B cell (primary cell): ENCODE results near the gene NAV1. TPM values are rescaled to one million over a fixed set of nuclear protein-coding genes. Genes with fewer than 3 reads are reported as not detected.

Experiments used
- ATAC-seq: fragments of 200-7000 bp; cut with Tn5 transposase; one replicate; pipeline ENCODE4 v1.10.0; 2021; ENCODE audit warnings: low read depth, mild to moderate bottlenecking, moderate number of reproducible peaks, moderate library complexity
- CTCF ChIA-PET: fragments of 350-600 bp; sonication (Branson Sonifier 250); formaldehyde crosslinking; loops from one replicate; lab custom pipeline; 2021; ENCODE audit warnings: antibody characterized with exemption, inconsistent platforms; lab: Charles Lee
- POLR2A ChIA-PET: fragments of 350-600 bp; sonication (Branson Sonifier 250); formaldehyde crosslinking; loops from one replicate; lab custom pipeline; 2021; ENCODE audit warnings: antibody characterized with exemption; lab: Charles Lee
- DNase-seq: peaks from one replicate; pipeline ENCODE4 v3.0.0; 2013
- H2AFZ ChIP-seq: 2 replicates; pipeline ENCODE4 v1.6.1; 2012; ENCODE audit warnings: mild to moderate bottlenecking, low read depth, low read length; ENCODE audit not compliant: insufficient read depth, poor library complexity, severe bottlenecking
- H3K27ac ChIP-seq, 2 donors: 1 replicate in 1 of 2; 2 replicates in 1 of 2; pipeline ENCODE4 v1.5.1; 2012 to 2013; ENCODE audit warnings: low read length in 2 of 2, mild to moderate bottlenecking in 2 of 2, moderate library complexity in 1 of 2
- H3K27me3 ChIP-seq, 4 experiments: fragments of 200-600 bp in 1 of 4; sonication (generic) in 1 of 4; replicated peaks in 1 of 4; 1 replicate in 2 of 4; 2 replicates in 2 of 4; pipeline versions ENCODE4 v1.6.1 to v1.7.0; 2013 to 2016; ENCODE audit warnings: low read length in 3 of 4, mild to moderate bottlenecking in 2 of 4, mixed read lengths in 1 of 4, moderate library complexity in 1 of 4; ENCODE audit not compliant: insufficient read depth in 4 of 4, control insufficient read depth in 3 of 4; ENCODE audit errors: control extremely low read depth in 1 of 4
- H3K36me3 ChIP-seq, 2 experiments: replicated peaks in 1 of 2; 1 replicate in 1 of 2; 2 replicates in 1 of 2; pipeline versions ENCODE4 v1.6.1 to v1.7.1; 2013; ENCODE audit warnings: low read length in 1 of 2; ENCODE audit not compliant: insufficient read depth in 2 of 2, control insufficient read depth in 1 of 2; ENCODE audit errors: control extremely low read depth in 1 of 2, extremely low read depth in 1 of 2
- H3K4me1 ChIP-seq, 2 donors: fragments of 200-600 bp in 1 of 2; sonication (generic) in 1 of 2; 1 replicate in 1 of 2; 2 replicates in 1 of 2; pipeline versions ENCODE4 v1.5.1 to v1.6.1; 2013 to 2017; ENCODE audit warnings: low read length in 2 of 2; ENCODE audit not compliant: control insufficient read depth in 2 of 2, insufficient read depth in 2 of 2
- H3K4me2 ChIP-seq: replicated peaks from 2 replicates; pipeline ENCODE3; 2012; ENCODE audit warnings: mild to moderate bottlenecking, low read depth, low read length; ENCODE audit not compliant: poor library complexity, severe bottlenecking
- H3K4me3 ChIP-seq, 5 experiments: fragments of 200-600 bp in 1 of 5; sonication (generic) in 1 of 5; 1 replicate in 3 of 5; 2 replicates in 2 of 5; pipeline versions ENCODE4 v1.5.1 to v1.7.0; 2011 to 2016; ENCODE audit warnings: low read length in 4 of 5, mild to moderate bottlenecking in 4 of 5, low read depth in 2 of 5, control low read depth in 1 of 5, moderate library complexity in 1 of 5; ENCODE audit not compliant: insufficient read depth in 1 of 5; ENCODE audit errors: control extremely low read depth in 1 of 5, extremely low read depth in 1 of 5
- H3K79me2 ChIP-seq: fragments of 200-600 bp; sonication (generic); one replicate; pipeline ENCODE4 v1.6.0; 2016; ENCODE audit warnings: low read length; ENCODE audit not compliant: control insufficient read depth, insufficient read depth
- H3K9ac ChIP-seq: fragments of 200-600 bp; sonication (generic); 2 replicates; pipeline ENCODE4 v1.6.1; 2017; ENCODE audit warnings: mild to moderate bottlenecking, low read length, moderate library complexity
- H3K9me3 ChIP-seq, 3 donors: one replicate each; pipeline versions ENCODE4 v1.6.1 to v1.7.1; 2013; ENCODE audit warnings: low read length in 2 of 3; ENCODE audit not compliant: control insufficient read depth in 2 of 3, insufficient read depth in 1 of 3; ENCODE audit errors: control extremely low read depth in 1 of 3
- H4K20me1 ChIP-seq: 2 replicates; pipeline ENCODE4 v1.6.0; 2012; ENCODE audit warnings: mild to moderate bottlenecking, low read length; ENCODE audit not compliant: insufficient read depth, control insufficient read depth, poor library complexity, severe bottlenecking
- H3K27ac Mint-ChIP-seq: one replicate; pipeline ENCODE4 v1.8.0; 2021; ENCODE audit warnings: mixed read lengths
- H3K27me3 Mint-ChIP-seq: one replicate; pipeline ENCODE4 v1.8.0; 2021; ENCODE audit warnings: mixed read lengths
- H3K4me1 Mint-ChIP-seq: one replicate; pipeline ENCODE4 v1.8.0; 2021; ENCODE audit warnings: mixed read lengths
- H3K4me3 Mint-ChIP-seq: one replicate; pipeline ENCODE4 v1.8.0; 2021; ENCODE audit warnings: mixed read lengths
- H3K9me3 Mint-ChIP-seq: one replicate; pipeline ENCODE4 v1.8.0; 2022; ENCODE audit warnings: mixed read lengths; ENCODE audit not compliant: insufficient read depth
- CTCF ChIP-seq: fragments of 200-600 bp; IDR thresholded peaks from one replicate; pipeline ENCODE4 v1.8.0; 2022; ENCODE audit warnings: antibody characterized with exemption, mild to moderate bottlenecking
- EZH2 ChIP-seq: IDR thresholded peaks from 2 replicates; pipeline ENCODE4 v1.6.1; 2012; ENCODE audit warnings: borderline replicate concordance, low read depth, mild to moderate bottlenecking, moderate library complexity, low read length; ENCODE audit not compliant: insufficient read depth, poor library complexity, severe bottlenecking
- whole genome bisulfite sequencing: methylation state at CpG from one replicate; pipeline ENCODE4 v1.1.5; 2013; ENCODE audit warnings: missing lambda C conversion rate; ENCODE audit not compliant: insufficient coverage; 5-methylcytosine and 5-hydroxymethylcytosine counted together
- intact Hi-C: fragments of 100-400 bp; cut with micrococcal nuclease; formaldehyde crosslinking; loops from one replicate; pipeline ENCODE4 v1.10.0; 2022
- polyA plus RNA-seq: library from polyadenylated mRNA; depleted of rRNA; stranded (reverse); fragments of >200 nt; gene quantifications from 2 replicates; pipeline ENCODE4 v1.2.3, GENCODE V29; 2012
- total RNA-seq, 2 donors: library from RNA; stranded (reverse); fragments of 120-200 nt in 1 of 2; gene quantifications; 1 replicate in 1 of 2; 2 replicates in 1 of 2; pipeline versions ENCODE4 v1.2.3 to v1.2.4, GENCODE V29; 2013 to 2022

Gene NAV1
- total and polyA plus RNA-seq, 2 donors (not counting 1 experiment from before 2014, with no cell fraction given) = 1.5 to 4.3 TPM

- Histone ChIP-seq H3K4me3 (no peak overlapping the region), H3K79me2 (no peaks in the 10 kb centered on the region), H3K9ac (no peak overlapping the region), H3K36me3 (no peaks in the 10 kb centered on the region), H4K20me1 (no peaks in the 10 kb centered on the region), H3K4me2 (no peak overlapping the region), H3K4me1 (no peaks in the 10 kb centered on the region), H2AFZ (no peak overlapping the region), H3K27me3 (no peaks in the 10 kb centered on the region), H3K9me3 (peaks cover 0 to 3% (median 0%) of the 10 kb centered on the region in 3 donors), H3K27ac (no peak overlapping the region)
- TF ChIP-seq EZH2 (no peak), CTCF (no peak)
- H3K27ac Mint-ChIP-seq = no peak overlapping the region
- ATAC-seq (no peak), DNase-seq (no peak)
- ChIA-PET POLR2A (interaction anchor here (0.7 kb wide), 1 partner anchor 570 kb away, joined by 3 read pairs; no protein-coding TSS in a partner anchor), CTCF (no interaction called here)
- H3K9me3 Mint-ChIP-seq = no peaks in the 10 kb centered on the region
- H3K4me1 Mint-ChIP-seq = peaks cover 2% of the 10 kb centered on the region
- intact Hi-C loops = no loop called here
- H3K4me3 Mint-ChIP-seq = no peak overlapping the region
- H3K27me3 Mint-ChIP-seq = peaks cover 23% of the 10 kb centered on the region
- WGBS = 100% methylated on average over 3 of the region's 3 CpGs
These were observed 12.2 kb downstream of the NAV1 start for GRCh38 chr1:201551096-201551495.

- WGBS = 90% methylated on average over 11 of the region's 12 CpGs
- H3K4me2 ChIP-seq = no peak overlapping the region
These were observed 13.2 kb downstream of the NAV1 start for GRCh38 chr1:201551877-201552731.

More at GRCh38 chr1:201551877-201552731, 13.2 kb downstream of the NAV1 start:
- no peak overlapping the region for H3K27ac ChIP-seq
- H3K4me1 ChIP-seq = no peaks in the 10 kb centered on the region
- H2AFZ ChIP-seq = no peak overlapping the region
- DNase-seq (no peak), ATAC-seq (no peak)
- intact Hi-C loops = no loop called here
- no peaks in the 10 kb centered on the region for H3K36me3 ChIP-seq
- peaks cover 0 to 3% (median 0%) of the 10 kb centered on the region in 3 donors for H3K9me3 ChIP-seq
- TF ChIP-seq CTCF (no peak), EZH2 (no peak)
- Mint-ChIP-seq H3K27ac (no peak overlapping the region), H3K4me1 (no peaks in the 10 kb centered on the region), H3K4me3 (no peak overlapping the region), H3K27me3 (peaks cover 20% of the 10 kb centered on the region), H3K9me3 (no peaks in the 10 kb centered on the region)
- no peaks in the 10 kb centered on the region for H3K27me3 ChIP-seq
- no peaks in the 10 kb centered on the region for H4K20me1 ChIP-seq
- POLR2A ChIA-PET = no interaction called here
- CTCF ChIA-PET = no interaction called here
- H3K4me3 ChIP-seq = no peak overlapping the region
- H3K9ac ChIP-seq = no peak overlapping the region
- no peaks in the 10 kb centered on the region for H3K79me2 ChIP-seq
